SK-N-SH treated with all-trans-retinoic acid at 6 μM for 48 hours (cell line): ENCODE results near the gene NFIA.

Experiments
- ATAC-seq: fragments of 200-7000 bp; cut with Tn5 transposase; 3 replicates; pipeline ENCODE4 v1.9.1; 2020; ENCODE audit warnings: mild to moderate bottlenecking, moderate library complexity
- ARNTL ChIP-seq: fragments of 450-650 bp; formaldehyde crosslinking; IDR thresholded peaks from 2 replicates; pipeline ENCODE4 v1.5.0; 2020; ENCODE audit warnings: low read depth, mild to moderate bottlenecking, moderate library complexity, borderline replicate concordance
- BACH2 ChIP-seq: fragments of 250-450 bp; sonication (Bioruptor Pico); IDR thresholded peaks from 2 replicates; pipeline ENCODE4 v1.9.0; 2021; ENCODE audit warnings: mild to moderate bottlenecking, borderline replicate concordance
- CREB5 ChIP-seq: fragments of 250-450 bp; sonication (Bioruptor Pico); IDR thresholded peaks from 2 replicates; pipeline ENCODE4 v1.5.1; 2020; ENCODE audit warnings: low read depth, mild to moderate bottlenecking, moderate library complexity
- CSDC2 ChIP-seq: fragments of 250-450 bp; sonication (Bioruptor Pico); IDR thresholded peaks from 2 replicates; pipeline ENCODE4 v1.5.0; 2020; ENCODE audit warnings: mild to moderate bottlenecking, moderate library complexity
- GLIS3 ChIP-seq: fragments of 250-450 bp; sonication (Bioruptor Pico); IDR thresholded peaks from 2 replicates; pipeline ENCODE4 v1.5.0; 2020; ENCODE audit warnings: mild to moderate bottlenecking, moderate library complexity
- ISL1 ChIP-seq: fragments of 250-450 bp; sonication (Bioruptor Pico); IDR thresholded peaks from 2 replicates; pipeline ENCODE4 v2.1.2; 2022; ENCODE audit warnings: mild to moderate bottlenecking, moderate library complexity
- OSR1 ChIP-seq: fragments of 250-450 bp; sonication (Bioruptor Pico); IDR thresholded peaks from 2 replicates; pipeline ENCODE4 v1.8.0; 2022; ENCODE audit warnings: moderate library complexity, mild to moderate bottlenecking, inconsistent platforms
- PATZ1 ChIP-seq: fragments of 250-450 bp; sonication (Bioruptor Pico); IDR thresholded peaks from 2 replicates; pipeline ENCODE4 v1.8.0; 2020; ENCODE audit warnings: mild to moderate bottlenecking, moderate library complexity, borderline replicate concordance
- PPARA ChIP-seq: fragments of 250-450 bp; sonication (Bioruptor Pico); IDR thresholded peaks from 2 replicates; pipeline ENCODE4 v1.5.0; 2020; ENCODE audit warnings: mild to moderate bottlenecking, borderline replicate concordance
- SNAI2 ChIP-seq: fragments of 250-450 bp; sonication (Bioruptor Pico); IDR thresholded peaks from 2 replicates; pipeline ENCODE4 v1.5.0; 2020; ENCODE audit warnings: mild to moderate bottlenecking, moderate library complexity
- TCF4 ChIP-seq: fragments of 250-450 bp; sonication (Bioruptor Pico); IDR thresholded peaks from 2 replicates; pipeline ENCODE4 v1.8.0; 2021; ENCODE audit warnings: mild to moderate bottlenecking, moderate library complexity, borderline replicate concordance
- TOX ChIP-seq: fragments of 250-450 bp; sonication (Bioruptor Pico); IDR thresholded peaks from 2 replicates; pipeline ENCODE4 v1.8.0; 2021; ENCODE audit warnings: mild to moderate bottlenecking, moderate library complexity, borderline replicate concordance
- ZC3H10 ChIP-seq: fragments of 250-450 bp; sonication (Bioruptor Pico); IDR thresholded peaks from 2 replicates; pipeline ENCODE4 v1.5.1; 2021; ENCODE audit warnings: mild to moderate bottlenecking, moderate library complexity
- ZFP3 ChIP-seq: fragments of 250-450 bp; sonication (Bioruptor Pico); IDR thresholded peaks from 2 replicates; pipeline ENCODE4 v1.5.0; 2020; ENCODE audit warnings: mild to moderate bottlenecking, moderate library complexity
- ZFP30 ChIP-seq: fragments of 450-650 bp; formaldehyde crosslinking; IDR thresholded peaks from 2 replicates; pipeline ENCODE4 v1.5.0; 2022; ENCODE audit warnings: mild to moderate bottlenecking, moderate library complexity
- ZNF565 ChIP-seq: fragments of 450-650 bp; formaldehyde crosslinking; conservative IDR thresholded peaks from 2 replicates; pipeline ENCODE4 v1.5.0; 2020; ENCODE audit warnings: low read depth, mild to moderate bottlenecking, moderate library complexity
- ZNF70 ChIP-seq: fragments of 450-650 bp; formaldehyde crosslinking; IDR thresholded peaks from 2 replicates; pipeline ENCODE4 v1.5.0; 2020; ENCODE audit warnings: mild to moderate bottlenecking, moderate library complexity
- ZNF8 ChIP-seq: fragments of 450-650 bp; formaldehyde crosslinking; IDR thresholded peaks from 2 replicates; pipeline ENCODE4 v1.5.0; 2020; ENCODE audit warnings: mild to moderate bottlenecking, moderate library complexity
- TF ChIP-seq, protein P1 (sequence below): fragments of 250-450 bp; sonication (Bioruptor Pico); IDR thresholded peaks from 2 replicates; pipeline ENCODE4 v1.5.0; 2020; ENCODE audit warnings: mild to moderate bottlenecking, moderate library complexity
- TF ChIP-seq, protein P2 (sequence below): fragments of 250-450 bp; sonication (Bioruptor Pico); IDR thresholded peaks from 2 replicates; pipeline ENCODE4 v1.5.1; 2021; ENCODE audit warnings: mild to moderate bottlenecking, moderate library complexity

NFIA gene

DNA sequence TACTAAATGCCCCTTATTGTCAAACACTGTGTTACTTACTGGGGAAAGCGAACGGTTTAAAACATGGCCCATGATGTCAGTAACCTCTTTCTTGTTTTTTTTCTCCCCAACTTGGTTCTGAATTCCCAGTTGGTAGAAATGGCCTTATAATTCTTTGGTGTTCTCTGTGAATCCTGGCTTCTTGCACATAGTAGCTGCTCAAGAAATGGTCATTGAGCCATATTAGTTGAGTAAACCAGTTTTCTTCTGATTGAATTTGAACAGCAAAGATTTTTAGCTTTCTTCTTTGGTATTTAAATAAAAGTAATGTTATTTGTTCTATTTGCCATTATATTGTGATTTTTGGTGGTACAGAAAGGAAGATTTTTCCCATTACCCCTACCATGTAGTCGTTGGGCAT is 87.3 kb downstream of the NFIA start:
- no peak for ATAC-seq

DNA sequence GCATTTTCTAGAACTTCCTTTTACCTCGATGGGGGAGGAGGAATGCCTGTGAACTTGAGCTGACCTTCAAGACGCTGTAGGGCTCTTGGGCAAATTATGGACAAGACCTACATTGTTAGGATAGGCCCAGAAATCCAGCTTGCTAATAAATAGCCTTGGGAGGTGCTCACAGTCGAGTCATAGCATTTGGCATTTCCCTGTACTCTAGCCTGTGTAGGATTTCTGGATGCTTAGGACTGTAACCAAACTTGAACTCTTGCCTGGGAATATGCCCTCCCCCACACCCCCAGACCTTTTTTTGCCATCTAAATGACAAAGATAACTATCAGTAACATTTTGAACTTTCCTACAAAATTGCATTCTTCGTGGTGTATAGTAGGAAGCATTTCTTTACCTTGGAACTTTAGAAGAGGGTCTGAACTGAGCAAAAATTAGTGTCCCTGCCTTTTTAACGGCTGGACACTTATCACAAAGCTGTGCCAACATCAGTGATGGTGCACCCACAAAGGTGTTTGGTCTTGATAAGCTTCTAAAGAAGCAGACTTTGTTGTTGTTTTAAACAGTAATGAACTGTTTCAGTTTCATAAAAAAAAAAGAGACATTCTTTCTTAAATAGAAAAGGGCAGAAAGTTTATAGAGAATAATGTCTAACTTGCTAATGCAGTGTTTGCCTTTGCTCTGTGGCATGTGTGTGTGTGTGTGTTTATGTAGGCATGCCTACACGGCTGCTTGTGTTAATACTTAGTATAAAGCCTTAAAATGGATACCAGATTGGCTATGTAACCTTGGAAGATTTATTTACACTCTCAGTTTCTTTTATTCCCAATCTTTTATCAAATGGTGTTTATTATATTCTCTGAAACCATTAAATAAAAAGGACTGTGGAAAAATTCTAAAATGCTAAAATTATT is 88.2 kb downstream of the NFIA start:
- TF ChIP-seq BACH2 (CRISPR knock-in tag): no peak
- no peak for TF ChIP-seq TCF4 (CRISPR knock-in tag)
- no peak for TF ChIP-seq ZFP3 (CRISPR knock-in tag)
- TF ChIP-seq SNAI2: no peak
- TF ChIP-seq ZNF70 (CRISPR knock-in tag): no peak
- TF ChIP-seq ZNF8 (CRISPR knock-in tag): no peak
- TF ChIP-seq, protein P1, sequence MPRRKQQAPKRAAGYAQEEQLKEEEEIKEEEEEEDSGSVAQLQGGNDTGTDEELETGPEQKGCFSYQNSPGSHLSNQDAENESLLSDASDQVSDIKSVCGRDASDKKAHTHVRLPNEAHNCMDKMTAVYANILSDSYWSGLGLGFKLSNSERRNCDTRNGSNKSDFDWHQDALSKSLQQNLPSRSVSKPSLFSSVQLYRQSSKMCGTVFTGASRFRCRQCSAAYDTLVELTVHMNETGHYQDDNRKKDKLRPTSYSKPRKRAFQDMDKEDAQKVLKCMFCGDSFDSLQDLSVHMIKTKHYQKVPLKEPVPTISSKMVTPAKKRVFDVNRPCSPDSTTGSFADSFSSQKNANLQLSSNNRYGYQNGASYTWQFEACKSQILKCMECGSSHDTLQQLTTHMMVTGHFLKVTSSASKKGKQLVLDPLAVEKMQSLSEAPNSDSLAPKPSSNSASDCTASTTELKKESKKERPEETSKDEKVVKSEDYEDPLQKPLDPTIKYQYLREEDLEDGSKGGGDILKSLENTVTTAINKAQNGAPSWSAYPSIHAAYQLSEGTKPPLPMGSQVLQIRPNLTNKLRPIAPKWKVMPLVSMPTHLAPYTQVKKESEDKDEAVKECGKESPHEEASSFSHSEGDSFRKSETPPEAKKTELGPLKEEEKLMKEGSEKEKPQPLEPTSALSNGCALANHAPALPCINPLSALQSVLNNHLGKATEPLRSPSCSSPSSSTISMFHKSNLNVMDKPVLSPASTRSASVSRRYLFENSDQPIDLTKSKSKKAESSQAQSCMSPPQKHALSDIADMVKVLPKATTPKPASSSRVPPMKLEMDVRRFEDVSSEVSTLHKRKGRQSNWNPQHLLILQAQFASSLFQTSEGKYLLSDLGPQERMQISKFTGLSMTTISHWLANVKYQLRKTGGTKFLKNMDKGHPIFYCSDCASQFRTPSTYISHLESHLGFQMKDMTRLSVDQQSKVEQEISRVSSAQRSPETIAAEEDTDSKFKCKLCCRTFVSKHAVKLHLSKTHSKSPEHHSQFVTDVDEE (CRISPR knock-in tag): no peak
- ATAC-seq: peak; percentile 81

More for the DNA sequence above, 87.3 kb downstream of the NFIA start:
- no peak for TF ChIP-seq PPARA (CRISPR knock-in tag)
- TF ChIP-seq ZNF70 (CRISPR knock-in tag): no peak
- TF ChIP-seq CSDC2 (CRISPR knock-in tag): no peak
- no peak for TF ChIP-seq SNAI2
- no peak for TF ChIP-seq TOX (CRISPR knock-in tag)
- TF ChIP-seq ZFP3 (CRISPR knock-in tag): no peak
- TF ChIP-seq, protein P2, sequence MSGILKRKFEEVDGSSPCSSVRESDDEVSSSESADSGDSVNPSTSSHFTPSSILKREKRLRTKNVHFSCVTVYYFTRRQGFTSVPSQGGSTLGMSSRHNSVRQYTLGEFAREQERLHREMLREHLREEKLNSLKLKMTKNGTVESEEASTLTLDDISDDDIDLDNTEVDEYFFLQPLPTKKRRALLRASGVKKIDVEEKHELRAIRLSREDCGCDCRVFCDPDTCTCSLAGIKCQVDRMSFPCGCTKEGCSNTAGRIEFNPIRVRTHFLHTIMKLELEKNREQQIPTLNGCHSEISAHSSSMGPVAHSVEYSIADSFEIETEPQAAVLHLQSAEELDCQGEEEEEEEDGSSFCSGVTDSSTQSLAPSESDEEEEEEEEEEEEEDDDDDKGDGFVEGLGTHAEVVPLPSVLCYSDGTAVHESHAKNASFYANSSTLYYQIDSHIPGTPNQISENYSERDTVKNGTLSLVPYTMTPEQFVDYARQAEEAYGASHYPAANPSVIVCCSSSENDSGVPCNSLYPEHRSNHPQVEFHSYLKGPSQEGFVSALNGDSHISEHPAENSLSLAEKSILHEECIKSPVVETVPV (CRISPR knock-in tag): no peak
- TF ChIP-seq, protein P1 (CRISPR knock-in tag): no peak
- no peak for TF ChIP-seq ZC3H10 (CRISPR knock-in tag)
- no peak for TF ChIP-seq CREB5 (CRISPR knock-in tag)
- TF ChIP-seq ZNF8 (CRISPR knock-in tag): no peak
- no peak for TF ChIP-seq ARNTL (CRISPR knock-in tag)
- TF ChIP-seq ZNF565: no peak
- TF ChIP-seq ZFP30 (CRISPR knock-in tag): no peak
- no peak for TF ChIP-seq GLIS3 (CRISPR knock-in tag)
- no peak for TF ChIP-seq ISL1 (CRISPR knock-in tag)

GRCh38 chr1:61171346-61171745 is 89.0 kb downstream of the NFIA start:
- ATAC-seq: no peak
- no peak for TF ChIP-seq ZNF70 (CRISPR knock-in tag)
- TF ChIP-seq, protein P2 (CRISPR knock-in tag): no peak
- no peak for TF ChIP-seq PATZ1 (CRISPR knock-in tag)
- TF ChIP-seq, protein P1 (CRISPR knock-in tag): no peak
- TF ChIP-seq CREB5 (CRISPR knock-in tag): no peak
- TF ChIP-seq OSR1 (CRISPR knock-in tag): no peak
